LNCaP clone FGC (cell line): ENCODE results near the gene SAMD14.

Source experiments
- DNase-seq: peaks from one replicate; pipeline ENCODE4 v3.0.0-alpha.2; 2011; ENCODE audit warnings: low read depth
- H3K4me3 ChIP-seq: 2 replicates; pipeline ENCODE4 v1.5.1; 2011; ENCODE audit warnings: mild to moderate bottlenecking, low read depth, low read length, control low read depth
- CTCF ChIP-seq: IDR thresholded peaks from 2 replicates; pipeline ENCODE4 v1.5.1; 2012; ENCODE audit warnings: mild to moderate bottlenecking; ENCODE audit not compliant: control insufficient read depth, insufficient read depth; ENCODE audit errors: extremely low read depth

SAMD14 gene

DNA sequence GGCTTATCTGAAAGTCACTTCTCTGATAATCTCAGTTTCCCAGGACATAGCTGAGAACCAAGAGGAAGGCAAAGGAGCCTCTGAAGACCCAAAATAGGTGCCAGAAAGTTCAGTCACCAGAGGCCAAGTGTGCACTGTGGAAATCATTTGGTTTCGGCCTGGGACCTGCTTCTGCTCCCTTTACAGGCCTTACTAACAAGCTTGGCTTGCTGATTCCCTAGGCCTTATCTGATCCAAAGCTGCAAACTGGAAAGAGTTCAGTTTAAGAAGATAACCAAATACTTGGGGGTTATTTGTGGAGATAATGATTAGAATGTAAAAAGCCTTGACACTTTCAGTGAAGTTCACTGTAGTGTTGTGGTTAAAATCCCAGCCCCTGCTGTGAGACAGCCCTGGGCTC, 57.0 kb downstream of the SAMD14 start:
- H3K4me3 ChIP-seq, result no peak overlapping the region
- no peak for TF ChIP-seq CTCF
- DNase-seq, result no peak

DNA sequence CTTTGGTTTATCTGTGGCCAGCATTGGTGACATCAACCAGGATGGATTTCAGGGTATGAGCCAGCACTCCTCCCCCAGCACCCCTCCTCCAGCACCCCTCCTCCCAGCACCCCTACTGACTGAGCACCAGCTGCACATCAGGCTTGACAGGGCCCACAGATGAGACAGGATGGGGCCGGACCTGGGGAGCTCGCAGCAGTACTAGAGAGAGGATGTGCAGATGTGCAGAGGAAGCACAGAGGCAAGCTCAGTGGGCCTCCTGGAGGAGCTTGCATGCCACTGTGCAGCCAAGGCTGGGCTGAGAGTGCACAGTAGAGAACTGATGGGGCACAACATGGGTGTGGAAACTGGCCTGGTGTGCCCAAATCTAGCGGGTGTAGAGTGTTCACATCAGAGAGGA, 57.8 kb downstream of the SAMD14 start:
- no peak for DNase-seq
- H3K4me3 ChIP-seq, result no peak overlapping the region
- TF ChIP-seq CTCF, result no peak

GRCh38 chr17:50071692-50072091, 58.3 kb downstream of the SAMD14 start:
- TF ChIP-seq CTCF, result no peak
- DNase-seq, result no peak
- H3K4me3 ChIP-seq, result no peak overlapping the region

- no peak for TF ChIP-seq CTCF
- no peak for DNase-seq
- H3K4me3 ChIP-seq, result no peak overlapping the region
Observed at GRCh38 chr17:50070908-50071680, 58.9 kb downstream of the SAMD14 start.

DNA sequence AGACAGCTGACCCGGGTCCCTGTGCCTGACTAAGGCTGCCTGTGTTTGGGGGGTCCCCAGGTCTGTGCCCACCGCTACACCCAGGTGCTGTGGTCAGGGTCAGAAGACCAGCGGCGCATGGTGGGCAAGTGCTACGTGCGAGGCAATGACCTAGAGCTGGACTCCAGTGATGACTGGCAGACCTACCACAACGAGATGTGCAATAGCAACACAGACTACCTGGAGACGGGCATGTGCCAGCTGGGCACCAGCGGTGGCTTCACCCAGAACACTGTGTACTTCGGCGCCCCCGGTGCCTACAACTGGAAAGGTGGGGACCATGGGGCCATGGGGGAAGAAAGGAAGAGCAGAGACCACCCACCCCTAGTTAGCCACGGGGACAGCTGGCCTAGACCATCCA, 62.0 kb downstream of the SAMD14 start:
- no peak overlapping the region for H3K4me3 ChIP-seq
- no peak for TF ChIP-seq CTCF
- DNase-seq, result no peak

- no peak for TF ChIP-seq CTCF
- no peak overlapping the region for H3K4me3 ChIP-seq
- no peak for DNase-seq
Observed at GRCh38 chr17:50066995-50067394, 63.0 kb downstream of the SAMD14 start.

- H3K4me3 ChIP-seq, result no peak overlapping the region
- TF ChIP-seq CTCF, result no peak
- DNase-seq, result no peak
Observed at GRCh38 chr17:50065056-50065455, 64.9 kb downstream of the SAMD14 start.
